Measurements from ENCODE around the gene IMMT. TPM values are rescaled to one million over a fixed set of nuclear protein-coding genes. Genes with fewer than 3 reads are reported as not detected.

Gene IMMT
- polyA plus RNA-seq, 4 donors, result 69.2 to 82.1 (median 72.0) TPM

DNA sequence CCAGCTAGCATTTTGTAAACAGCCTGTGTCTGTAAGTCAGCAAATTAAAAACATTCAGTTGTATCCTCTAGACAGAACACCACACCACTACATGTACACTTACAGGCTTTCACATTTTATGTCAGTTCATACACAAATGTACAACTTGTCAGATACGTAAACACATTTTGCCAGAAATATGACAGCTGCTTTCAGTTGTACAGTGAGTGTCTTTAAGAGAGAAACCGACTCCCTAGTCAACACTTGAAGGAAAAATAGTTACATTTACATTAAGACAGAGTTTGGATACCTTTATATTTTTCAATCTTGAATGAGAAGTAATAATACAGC is 19.2 kb upstream of the IMMT start:
- Histone ChIP-seq H3K27me3 (ENCODE audit: control insufficient read depth in 3 of 3, insufficient read depth in 3 of 3, low read length in 3 of 3) (no peaks in the 10 kb centered on the region), H3K4me1 (ENCODE audit: control insufficient read depth in 3 of 3, insufficient read depth in 2 of 3, low read depth in 1 of 3, low read length in 2 of 3) (peaks cover 0 to 35% (median 0%) of the 10 kb centered on the region in 3 donors), H3K36me3 (ENCODE audit: control insufficient read depth in 3 of 3, insufficient read depth in 2 of 3, low read depth in 1 of 3, low read length in 3 of 3) (peaks cover 2 to 15% (median 9%) of the 10 kb centered on the region in 3 donors), H3K9me3 (ENCODE audit: control insufficient read depth in 2 of 2, insufficient read depth in 1 of 2, low read depth in 1 of 2, low read length in 1 of 2) (peaks cover 0 to 3% of the 10 kb centered on the region in 2 donors), H3K4me3 (ENCODE audit: low read depth in 1 of 3, low read length in 3 of 3) (no peak overlapping the region), H3K27ac (ENCODE audit: low read depth in 1 of 3, low read length in 2 of 3) (peak overlapping the region in 1 of 3 donors; percentile 20)
- WGBS, 3 donors, result 39 to 52% (median 45%) methylated on average over 2 of the region's 2 CpGs
- DNase-seq, result no peak
- no peak for FAIRE-seq

DNA sequence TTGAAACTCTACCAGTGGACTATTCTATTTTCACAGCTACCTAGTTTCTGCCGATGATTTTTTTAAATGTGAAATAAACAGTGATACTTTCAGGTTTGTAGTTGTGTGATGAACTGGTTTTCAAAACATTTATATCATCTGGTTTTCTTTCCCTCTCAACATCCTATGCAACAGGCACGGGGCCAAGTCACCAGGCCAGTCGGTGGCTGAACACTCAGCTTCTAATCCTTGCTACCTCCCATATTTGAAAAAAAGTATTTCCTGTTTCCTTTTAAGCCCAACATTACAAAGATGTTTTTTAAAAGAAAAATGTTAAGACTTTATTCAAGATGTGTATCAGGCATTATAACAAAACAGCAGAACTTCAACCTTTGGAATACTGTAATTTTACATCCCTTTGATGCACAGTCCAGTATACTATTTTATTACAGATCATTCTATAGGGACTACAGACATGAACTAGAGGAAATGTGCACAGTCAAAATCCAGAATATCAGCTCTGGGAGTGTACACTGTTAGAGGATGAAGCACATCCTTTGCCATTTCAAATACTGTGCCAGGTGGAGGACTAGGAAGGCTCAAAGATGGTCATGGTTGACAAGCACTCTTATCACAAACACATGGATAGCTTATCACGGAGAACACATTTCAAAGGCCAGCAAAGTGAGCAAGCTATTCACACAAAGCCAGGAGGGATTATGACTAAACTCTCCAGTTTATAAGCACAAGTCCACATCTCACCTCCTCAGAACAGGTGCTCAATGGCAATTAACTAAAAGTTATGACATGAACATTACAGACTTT is 18.6 kb upstream of the IMMT start:
- peak overlapping the region in 2 of 3 donors; percentile 12 to 20 for H3K27ac ChIP-seq (ENCODE audit: low read depth in 1 of 3, low read length in 2 of 3)
- DNase-seq, result peak; percentile 57 to 77

DNA sequence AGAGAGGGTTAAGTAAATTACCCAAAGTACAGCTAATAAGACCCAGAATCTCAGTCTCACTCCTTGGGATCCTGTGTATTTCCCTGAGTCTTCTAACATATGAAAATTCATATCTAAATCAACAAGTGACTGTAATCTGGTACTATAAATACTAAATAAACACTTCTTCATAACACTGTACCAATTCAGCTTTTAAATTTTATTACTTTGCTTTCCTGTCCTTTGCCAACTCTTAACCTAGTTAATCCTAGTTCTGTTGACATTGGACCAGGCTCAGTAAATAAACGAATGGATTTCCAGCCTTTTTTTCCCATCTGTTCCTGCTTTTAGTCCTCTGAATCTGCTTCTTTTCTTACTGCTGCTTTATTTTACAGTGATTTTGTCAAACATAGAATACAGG is 17.8 kb upstream of the IMMT start:
- Histone ChIP-seq H3K27me3 (ENCODE audit: control insufficient read depth in 3 of 3, insufficient read depth in 3 of 3, low read length in 3 of 3) (no peaks in the 10 kb centered on the region), H3K4me3 (ENCODE audit: low read depth in 1 of 3, low read length in 3 of 3) (no peak overlapping the region), H3K4me1 (ENCODE audit: control insufficient read depth in 3 of 3, insufficient read depth in 2 of 3, low read depth in 1 of 3, low read length in 2 of 3) (peaks cover 0 to 35% (median 0%) of the 10 kb centered on the region in 3 donors), H3K27ac (ENCODE audit: low read depth in 1 of 3, low read length in 2 of 3) (no peak overlapping the region), H3K36me3 (ENCODE audit: control insufficient read depth in 3 of 3, insufficient read depth in 2 of 3, low read depth in 1 of 3, low read length in 3 of 3) (peaks cover 5 to 20% (median 9%) of the 10 kb centered on the region in 3 donors), H3K9me3 (ENCODE audit: control insufficient read depth in 2 of 2, insufficient read depth in 1 of 2, low read depth in 1 of 2, low read length in 1 of 2) (no peaks in the 10 kb centered on the region)
- FAIRE-seq, result no peak
- 16 to 44% (median 35%) methylated on average over 1 of the region's 1 CpG for WGBS, 3 donors
- DNase-seq, result peak in 1 of 2 donors; percentile 32

More for the DNA sequence above, 18.6 kb upstream of the IMMT start:
- FAIRE-seq, result no peak
- Histone ChIP-seq H3K9me3 (ENCODE audit: control insufficient read depth in 2 of 2, insufficient read depth in 1 of 2, low read depth in 1 of 2, low read length in 1 of 2) (peaks cover 0 to 3% of the 10 kb centered on the region in 2 donors), H3K4me1 (ENCODE audit: control insufficient read depth in 3 of 3, insufficient read depth in 2 of 3, low read depth in 1 of 3, low read length in 2 of 3) (peaks cover 0 to 35% (median 0%) of the 10 kb centered on the region in 3 donors), H3K27me3 (ENCODE audit: control insufficient read depth in 3 of 3, insufficient read depth in 3 of 3, low read length in 3 of 3) (no peaks in the 10 kb centered on the region), H3K36me3 (ENCODE audit: control insufficient read depth in 3 of 3, insufficient read depth in 2 of 3, low read depth in 1 of 3, low read length in 3 of 3) (peaks cover 2 to 15% (median 9%) of the 10 kb centered on the region in 3 donors), H3K4me3 (ENCODE audit: low read depth in 1 of 3, low read length in 3 of 3) (no peak overlapping the region)
- WGBS, 3 donors, result 25 to 48% (median 36%) methylated on average over 4 of the region's 4 CpGs

DNA sequence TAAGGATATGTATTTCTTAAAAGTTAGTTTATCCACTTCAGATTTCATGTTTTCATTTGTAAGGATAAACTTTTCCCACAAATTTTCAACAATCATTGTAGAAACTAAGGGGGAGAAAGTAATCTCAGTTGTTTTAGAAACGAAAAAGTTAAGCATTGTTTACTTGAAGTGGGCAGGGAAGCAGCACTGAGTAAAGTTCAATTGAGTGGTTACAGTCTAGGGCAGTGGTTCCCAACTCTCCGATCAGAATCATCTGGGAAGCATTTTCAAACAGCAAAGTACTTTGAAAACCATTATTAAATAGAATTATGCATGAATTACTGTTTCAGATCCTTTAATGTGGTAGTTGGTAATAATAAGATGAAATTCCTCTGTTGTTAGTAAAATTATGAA is 16.5 kb upstream of the IMMT start:
- no peak overlapping the region for H3K4me3 ChIP-seq (ENCODE audit: low read depth in 1 of 3, low read length in 3 of 3)
- no peaks in the 10 kb centered on the region for H3K9me3 ChIP-seq (ENCODE audit: control insufficient read depth in 2 of 2, insufficient read depth in 1 of 2, low read depth in 1 of 2, low read length in 1 of 2)
- FAIRE-seq (no peak), DNase-seq (no peak)
- 12 to 50% (median 25%) methylated on average over 2 of the region's 2 CpGs for WGBS, 3 donors
- peaks cover 7 to 29% (median 15%) of the 10 kb centered on the region in 3 donors for H3K36me3 ChIP-seq (ENCODE audit: control insufficient read depth in 3 of 3, insufficient read depth in 2 of 3, low read depth in 1 of 3, low read length in 3 of 3)
- no peak overlapping the region for H3K27ac ChIP-seq (ENCODE audit: low read depth in 1 of 3, low read length in 2 of 3)
- H3K4me1 ChIP-seq (ENCODE audit: control insufficient read depth in 3 of 3, insufficient read depth in 2 of 3, low read depth in 1 of 3, low read length in 2 of 3), result peaks cover 0 to 29% (median 0%) of the 10 kb centered on the region in 3 donors
- H3K27me3 ChIP-seq (ENCODE audit: control insufficient read depth in 3 of 3, insufficient read depth in 3 of 3, low read length in 3 of 3), result no peaks in the 10 kb centered on the region

DNA sequence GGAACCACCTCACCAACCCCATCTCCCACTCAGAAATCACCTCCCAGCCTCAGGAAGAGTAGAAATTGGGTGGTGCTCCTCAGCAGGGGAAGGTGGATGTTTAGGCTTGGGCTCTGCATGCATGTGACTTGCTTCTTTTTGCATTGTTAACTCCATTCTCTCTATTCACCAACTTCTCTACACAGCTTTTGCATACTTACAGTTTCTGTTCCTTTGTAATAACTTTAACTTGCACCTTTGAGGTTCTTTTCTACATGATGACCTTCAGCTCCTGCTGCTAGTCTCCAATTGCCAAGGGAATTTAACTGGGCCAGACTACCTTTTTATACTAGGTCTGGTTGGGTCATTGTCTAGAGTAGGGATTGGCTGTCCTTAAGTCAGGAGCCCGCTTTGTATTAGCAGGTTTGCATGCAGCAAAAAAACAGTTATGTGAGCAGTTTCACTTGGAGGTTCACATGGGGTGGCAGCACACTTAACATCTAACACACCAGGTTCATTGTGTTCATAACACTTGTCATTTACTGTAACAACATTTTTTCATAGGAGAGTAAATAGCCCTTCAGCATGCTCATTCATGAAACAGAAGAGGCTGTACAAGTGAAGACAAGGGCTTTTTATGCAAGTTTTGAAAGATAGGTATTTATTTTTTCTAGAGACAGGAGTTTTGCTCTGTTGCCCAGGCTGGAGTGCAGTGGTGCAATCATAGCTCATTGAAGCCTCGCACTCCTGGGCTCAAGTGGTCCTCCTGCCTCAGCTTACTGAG is 16.0 kb upstream of the IMMT start:
- 67 to 87% (median 77%) methylated on average over 2 of the region's 2 CpGs for WGBS, 3 donors
- Histone ChIP-seq H3K27ac (ENCODE audit: low read depth in 1 of 3, low read length in 2 of 3) (no peak overlapping the region), H3K4me1 (ENCODE audit: control insufficient read depth in 3 of 3, insufficient read depth in 2 of 3, low read depth in 1 of 3, low read length in 2 of 3) (peaks cover 0 to 25% (median 0%) of the 10 kb centered on the region in 3 donors), H3K27me3 (ENCODE audit: control insufficient read depth in 3 of 3, insufficient read depth in 3 of 3, low read length in 3 of 3) (no peaks in the 10 kb centered on the region), H3K4me3 (ENCODE audit: low read depth in 1 of 3, low read length in 3 of 3) (no peak overlapping the region), H3K36me3 (ENCODE audit: control insufficient read depth in 3 of 3, insufficient read depth in 2 of 3, low read depth in 1 of 3, low read length in 3 of 3) (peaks cover 10 to 33% (median 15%) of the 10 kb centered on the region in 3 donors), H3K9me3 (ENCODE audit: control insufficient read depth in 2 of 2, insufficient read depth in 1 of 2, low read depth in 1 of 2, low read length in 1 of 2) (no peaks in the 10 kb centered on the region)
- FAIRE-seq (no peak), DNase-seq (no peak)

DNA sequence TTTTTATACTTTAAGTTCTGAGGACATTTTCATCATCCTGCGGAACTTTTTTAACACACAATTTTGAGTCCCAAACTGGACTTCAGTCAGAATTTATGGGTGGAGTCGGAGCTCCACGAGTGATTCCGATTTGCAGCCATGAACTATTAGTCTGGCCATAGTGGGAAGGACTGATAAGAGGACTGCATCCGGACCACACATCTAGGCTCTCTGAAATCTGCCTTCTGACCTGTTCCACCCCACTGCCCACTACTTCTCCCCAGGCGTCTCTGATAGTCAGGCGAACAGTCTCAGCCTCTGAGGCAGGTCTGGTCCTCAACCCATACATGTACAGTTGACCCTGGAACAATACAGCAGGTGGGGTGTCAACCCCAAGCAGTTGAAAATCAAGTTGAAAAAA is 9.2 kb upstream of the IMMT start:
- no peaks in the 10 kb centered on the region for H3K9me3 ChIP-seq (ENCODE audit: control insufficient read depth in 2 of 2, insufficient read depth in 1 of 2, low read depth in 1 of 2, low read length in 1 of 2)
- WGBS, 3 donors, result 80 to 90% (median 90%) methylated on average over 7 of the region's 7 CpGs
- no peak for FAIRE-seq
- peaks cover 0 to 3% (median 2%) of the 10 kb centered on the region in 3 donors for H3K4me1 ChIP-seq (ENCODE audit: control insufficient read depth in 3 of 3, insufficient read depth in 2 of 3, low read depth in 1 of 3, low read length in 2 of 3)
- H3K27me3 ChIP-seq (ENCODE audit: control insufficient read depth in 3 of 3, insufficient read depth in 3 of 3, low read length in 3 of 3), result no peaks in the 10 kb centered on the region
- H3K36me3 ChIP-seq (ENCODE audit: control insufficient read depth in 3 of 3, insufficient read depth in 2 of 3, low read depth in 1 of 3, low read length in 3 of 3), result peaks cover 6 to 28% (median 9%) of the 10 kb centered on the region in 3 donors
- no peak overlapping the region for H3K4me3 ChIP-seq (ENCODE audit: low read depth in 1 of 3, low read length in 3 of 3)
- no peak for DNase-seq
- H3K27ac ChIP-seq (ENCODE audit: low read depth in 1 of 3, low read length in 2 of 3), result no peak overlapping the region

DNA sequence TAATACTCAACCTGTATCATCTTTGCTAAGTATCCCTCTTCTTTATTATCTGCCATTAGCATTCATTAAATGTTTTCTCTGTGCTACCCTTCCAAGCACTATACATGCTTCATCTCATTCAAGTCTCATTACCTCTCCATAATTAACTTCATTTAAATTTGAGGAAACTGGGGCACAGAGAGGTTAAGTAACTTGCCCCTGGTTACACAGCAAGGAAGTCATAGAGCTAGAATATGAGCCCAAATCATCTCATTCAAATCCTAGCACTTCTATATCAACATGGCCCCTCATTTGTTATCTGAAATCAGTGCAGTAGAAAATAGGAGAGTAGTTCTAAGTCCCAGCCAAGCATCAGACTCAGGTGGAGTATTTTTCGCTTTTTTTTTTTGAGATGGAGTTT is 8.4 kb upstream of the IMMT start:
- Histone ChIP-seq H3K4me3 (ENCODE audit: low read depth in 1 of 3, low read length in 3 of 3) (no peak overlapping the region), H3K36me3 (ENCODE audit: control insufficient read depth in 3 of 3, insufficient read depth in 2 of 3, low read depth in 1 of 3, low read length in 3 of 3) (peaks cover 6 to 28% (median 8%) of the 10 kb centered on the region in 3 donors), H3K27ac (ENCODE audit: low read depth in 1 of 3, low read length in 2 of 3) (no peak overlapping the region), H3K4me1 (ENCODE audit: control insufficient read depth in 3 of 3, insufficient read depth in 2 of 3, low read depth in 1 of 3, low read length in 2 of 3) (peaks cover 0 to 3% (median 2%) of the 10 kb centered on the region in 3 donors), H3K27me3 (ENCODE audit: control insufficient read depth in 3 of 3, insufficient read depth in 3 of 3, low read length in 3 of 3) (no peaks in the 10 kb centered on the region), H3K9me3 (ENCODE audit: control insufficient read depth in 2 of 2, insufficient read depth in 1 of 2, low read depth in 1 of 2, low read length in 1 of 2) (no peaks in the 10 kb centered on the region)
- DNase-seq (no peak), FAIRE-seq (no peak)
- WGBS, 3 donors, result 90 to 93% (median 93%) methylated on average over 1 of the region's 1 CpG

DNA sequence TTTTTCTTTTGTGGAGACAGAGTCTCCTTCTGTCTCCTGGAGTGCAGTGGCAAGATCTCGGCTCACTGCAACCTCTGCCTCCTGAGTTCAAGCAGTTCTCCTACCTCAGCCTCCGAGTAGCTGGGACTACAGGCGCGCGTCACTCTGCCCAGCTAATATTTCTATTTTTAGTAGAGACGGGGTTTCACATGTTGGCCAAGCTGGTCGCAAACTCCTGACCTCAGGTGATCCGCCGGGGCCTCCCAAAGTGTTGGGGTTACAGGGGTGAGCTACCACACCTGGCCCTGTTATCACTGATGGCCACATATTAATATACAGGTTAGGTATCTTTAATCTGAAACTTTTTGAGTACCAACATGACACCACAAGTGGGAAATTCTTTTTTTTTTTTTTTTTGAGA is 7.4 kb upstream of the IMMT start:
- DNase-seq (no peak), FAIRE-seq (no peak)
- Histone ChIP-seq H3K27me3 (ENCODE audit: control insufficient read depth in 3 of 3, insufficient read depth in 3 of 3, low read length in 3 of 3) (no peaks in the 10 kb centered on the region), H3K4me1 (ENCODE audit: control insufficient read depth in 3 of 3, insufficient read depth in 2 of 3, low read depth in 1 of 3, low read length in 2 of 3) (peaks cover 0 to 3% (median 2%) of the 10 kb centered on the region in 3 donors), H3K9me3 (ENCODE audit: control insufficient read depth in 2 of 2, insufficient read depth in 1 of 2, low read depth in 1 of 2, low read length in 1 of 2) (no peaks in the 10 kb centered on the region), H3K4me3 (ENCODE audit: low read depth in 1 of 3, low read length in 3 of 3) (no peak overlapping the region), H3K36me3 (ENCODE audit: control insufficient read depth in 3 of 3, insufficient read depth in 2 of 3, low read depth in 1 of 3, low read length in 3 of 3) (peaks cover 5 to 22% (median 6%) of the 10 kb centered on the region in 3 donors), H3K27ac (ENCODE audit: low read depth in 1 of 3, low read length in 2 of 3) (no peak overlapping the region)
- WGBS, 3 donors, result 90 to 94% (median 92%) methylated on average over 9 of the region's 9 CpGs

All from small intestine (tissue), 7 donors.